Hepatocyte (in vitro differentiated cells): Measurements from ENCODE around the gene EXOC4. TPM values are rescaled to one million over a fixed set of nuclear protein-coding genes. Genes with fewer than 3 reads are reported as not detected.

Experiments used
- DNase-seq: peaks from one replicate; pipeline ENCODE4 v3.0.0-alpha.2; 2016; ENCODE audit warnings: low spot score
- H2AFZ ChIP-seq: fragments of 200-600 bp; sonication (generic); 2 replicates; pipeline ENCODE4 v1.6.0; 2016; ENCODE audit warnings: antibody characterized with exemption, mild to moderate bottlenecking
- H3K27ac ChIP-seq: fragments of 200-600 bp; sonication (generic); 2 replicates; pipeline ENCODE4 v1.5.1; 2016; ENCODE audit warnings: mild to moderate bottlenecking
- H3K27me3 ChIP-seq: fragments of 200-600 bp; sonication (generic); 2 replicates; pipeline ENCODE4 v1.6.1; 2016
- H3K36me3 ChIP-seq: fragments of 200-600 bp; sonication (generic); replicated peaks from 2 replicates; pipeline ENCODE4 v1.5.1; 2016; ENCODE audit warnings: low read depth; ENCODE audit not compliant: insufficient read depth
- H3K4me1 ChIP-seq: fragments of 200-600 bp; sonication (generic); 2 replicates; pipeline ENCODE4 v1.5.1; 2016; ENCODE audit warnings: mild to moderate bottlenecking, moderate library complexity; ENCODE audit not compliant: insufficient read depth
- H3K4me2 ChIP-seq: fragments of 200-600 bp; sonication (generic); 2 replicates; pipeline ENCODE4 v1.6.0; 2016
- H3K4me3 ChIP-seq: fragments of 200-600 bp; sonication (generic); 2 replicates; pipeline ENCODE4 v1.5.1; 2016; ENCODE audit warnings: mild to moderate bottlenecking
- H3K79me2 ChIP-seq: fragments of 200-600 bp; sonication (generic); 2 replicates; pipeline ENCODE4 v1.6.0; 2017; ENCODE audit warnings: mild to moderate bottlenecking
- H3K9me2 ChIP-seq: fragments of 200-600 bp; sonication (generic); replicated peaks from 2 replicates; pipeline ENCODE4 v1.6.0; 2017; ENCODE audit warnings: mild to moderate bottlenecking; ENCODE audit not compliant: insufficient read depth
- H3K9me3 ChIP-seq: fragments of 200-600 bp; sonication (generic); 2 replicates; pipeline ENCODE4 v1.5.1; 2016; ENCODE audit warnings: low read depth, mild to moderate bottlenecking
- H4K20me1 ChIP-seq: fragments of 200-600 bp; sonication (generic); 2 replicates; pipeline ENCODE4 v1.6.0; 2016; ENCODE audit warnings: mild to moderate bottlenecking; ENCODE audit not compliant: insufficient read depth, poor library complexity, severe bottlenecking
- CTCF ChIP-seq: fragments of 200-600 bp; sonication (generic); IDR thresholded peaks from 2 replicates; pipeline ENCODE4 v1.5.1; 2016; ENCODE audit warnings: antibody characterized with exemption, mild to moderate bottlenecking; ENCODE audit not compliant: poor library complexity
- EZH2 ChIP-seq: fragments of 200-600 bp; sonication (generic); IDR thresholded peaks from 2 replicates; pipeline ENCODE4 v1.6.1; 2016; ENCODE audit warnings: antibody characterized with exemption, mild to moderate bottlenecking, borderline replicate concordance
- EZH2phosphoT487 ChIP-seq: fragments of 200-600 bp; sonication (generic); IDR thresholded peaks from one replicate; pipeline ENCODE4 v1.6.1; 2018; ENCODE audit warnings: antibody characterized with exemption, mild to moderate bottlenecking, low read depth, moderate library complexity; ENCODE audit not compliant: unreplicated experiment, severe bottlenecking
- WGBS: methylation state at CpG from one replicate; pipeline ENCODE4 v1.1.6; 2016; ENCODE audit warnings: low lambda C conversion rate; ENCODE audit errors: missing lambda C conversion rate; 5-methylcytosine and 5-hydroxymethylcytosine counted together
- polyA plus RNA-seq: library from polyadenylated mRNA; unstranded; fragments of >200 nt; fragmentation: Nextera tagmentation; extraction: Ambion mirVana; gene quantifications from 2 replicates; pipeline ENCODE4 v1.2.1, GENCODE V29; 2016
- total RNA-seq: library from RNA; depleted of rRNA; stranded (reverse); fragments of >200 nt; gene quantifications from 2 replicates; pipeline ENCODE4 v1.2.3, GENCODE V29; 2014

The EXOC4 gene
- total and polyA plus RNA-seq, 2 experiments from 2014 or later: 34.8 to 56.1 TPM

GRCh38 chr7:133613250-133613790 is 360.4 kb downstream of the EXOC4 start:
- no peaks in the 10 kb centered on the region for H3K27me3 ChIP-seq
- no peaks in the 10 kb centered on the region for H3K36me3 ChIP-seq
- H3K9me3 ChIP-seq: no peaks in the 10 kb centered on the region
- H3K4me3 ChIP-seq: no peak overlapping the region
- no peak overlapping the region for H2AFZ ChIP-seq
- TF ChIP-seq EZH2phosphoT487: no peak
- no peak for TF ChIP-seq CTCF
- no peak for TF ChIP-seq EZH2
- no peak overlapping the region for H3K27ac ChIP-seq
- H3K4me1 ChIP-seq: peaks cover 5% of the 10 kb centered on the region
- 80% methylated on average over 8 of the region's 8 CpGs for WGBS
- H3K4me2 ChIP-seq: no peak overlapping the region
- no peaks in the 10 kb centered on the region for H3K9me2 ChIP-seq
- H3K79me2 ChIP-seq: no peaks in the 10 kb centered on the region
- H4K20me1 ChIP-seq: no peaks in the 10 kb centered on the region
- no peak for DNase-seq

GRCh38 chr7:133614251-133614650 is 361.4 kb downstream of the EXOC4 start:
- H3K9me2 ChIP-seq: no peaks in the 10 kb centered on the region
- H3K4me2 ChIP-seq: no peak overlapping the region
- H3K36me3 ChIP-seq: no peaks in the 10 kb centered on the region
- H2AFZ ChIP-seq: no peak overlapping the region
- H3K9me3 ChIP-seq: no peaks in the 10 kb centered on the region
- no peaks in the 10 kb centered on the region for H3K79me2 ChIP-seq
- WGBS: 89% methylated on average over 2 of the region's 2 CpGs
- peaks cover 4% of the 10 kb centered on the region for H3K4me1 ChIP-seq
- H3K4me3 ChIP-seq: no peak overlapping the region
- no peak for TF ChIP-seq EZH2
- TF ChIP-seq CTCF: no peak
- no peak for TF ChIP-seq EZH2phosphoT487
- no peak overlapping the region for H3K27ac ChIP-seq
- DNase-seq: no peak
- no peaks in the 10 kb centered on the region for H4K20me1 ChIP-seq
- H3K27me3 ChIP-seq: no peaks in the 10 kb centered on the region

GRCh38 chr7:133618970-133619369 is 366.1 kb downstream of the EXOC4 start:
- no peak for TF ChIP-seq CTCF
- no peak for TF ChIP-seq EZH2
- TF ChIP-seq EZH2phosphoT487: no peak
- Histone ChIP-seq H3K9me2 (no peaks in the 10 kb centered on the region), H3K4me2 (no peak overlapping the region), H3K4me3 (no peak overlapping the region), H3K27ac (no peak overlapping the region), H3K79me2 (no peaks in the 10 kb centered on the region), H3K36me3 (no peaks in the 10 kb centered on the region), H3K4me1 (no peaks in the 10 kb centered on the region), H4K20me1 (no peaks in the 10 kb centered on the region), H2AFZ (no peak overlapping the region), H3K9me3 (no peaks in the 10 kb centered on the region), H3K27me3 (no peaks in the 10 kb centered on the region)
- no peak for DNase-seq
- 90% methylated on average over 4 of the region's 4 CpGs for WGBS

- no peaks in the 10 kb centered on the region for H3K9me2 ChIP-seq
- no peaks in the 10 kb centered on the region for H3K4me1 ChIP-seq
- H3K4me2 ChIP-seq: no peak overlapping the region
- H3K36me3 ChIP-seq: no peaks in the 10 kb centered on the region
- no peaks in the 10 kb centered on the region for H4K20me1 ChIP-seq
- H3K27me3 ChIP-seq: no peaks in the 10 kb centered on the region
- no peak overlapping the region for H3K4me3 ChIP-seq
- DNase-seq: no peak
- WGBS: 70% methylated on average over 2 of the region's 2 CpGs
- H2AFZ ChIP-seq: no peak overlapping the region
- no peak overlapping the region for H3K27ac ChIP-seq
- no peaks in the 10 kb centered on the region for H3K79me2 ChIP-seq
- TF ChIP-seq EZH2phosphoT487 (no peak), CTCF (no peak), EZH2 (no peak)
- no peaks in the 10 kb centered on the region for H3K9me3 ChIP-seq
These were observed 366.6 kb downstream of the EXOC4 start for GRCh38 chr7:133619491-133619890.
